ENCODE measurements around the gene CLEC20A.
"Not testable (repeated sequence)": the region's sequence is repeated elsewhere in the genome, so short reads cannot be mapped to it uniquely, and the experiment has no call there.

The CLEC20A gene

DNA sequence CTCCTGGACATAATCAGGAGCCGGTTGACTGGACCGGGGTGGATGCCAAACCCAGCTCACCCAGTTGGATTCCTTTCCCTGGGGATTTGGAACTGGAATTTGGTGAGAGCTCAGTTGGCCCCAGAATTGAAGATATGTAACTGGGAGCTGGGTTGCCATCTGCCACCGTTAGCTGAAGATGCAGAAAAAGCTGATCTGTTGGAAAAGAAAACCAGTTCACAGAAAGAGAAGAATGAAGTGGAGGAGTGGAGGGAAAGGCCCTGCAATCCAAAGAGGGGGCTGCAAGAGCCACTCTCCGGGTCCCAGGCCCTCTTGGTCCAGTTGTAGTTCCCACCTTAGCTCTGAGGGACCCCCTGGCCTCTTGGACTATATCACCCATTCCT lies 32.2 kb upstream of the CLEC20A start:
- no peak for DNase-seq

DNA sequence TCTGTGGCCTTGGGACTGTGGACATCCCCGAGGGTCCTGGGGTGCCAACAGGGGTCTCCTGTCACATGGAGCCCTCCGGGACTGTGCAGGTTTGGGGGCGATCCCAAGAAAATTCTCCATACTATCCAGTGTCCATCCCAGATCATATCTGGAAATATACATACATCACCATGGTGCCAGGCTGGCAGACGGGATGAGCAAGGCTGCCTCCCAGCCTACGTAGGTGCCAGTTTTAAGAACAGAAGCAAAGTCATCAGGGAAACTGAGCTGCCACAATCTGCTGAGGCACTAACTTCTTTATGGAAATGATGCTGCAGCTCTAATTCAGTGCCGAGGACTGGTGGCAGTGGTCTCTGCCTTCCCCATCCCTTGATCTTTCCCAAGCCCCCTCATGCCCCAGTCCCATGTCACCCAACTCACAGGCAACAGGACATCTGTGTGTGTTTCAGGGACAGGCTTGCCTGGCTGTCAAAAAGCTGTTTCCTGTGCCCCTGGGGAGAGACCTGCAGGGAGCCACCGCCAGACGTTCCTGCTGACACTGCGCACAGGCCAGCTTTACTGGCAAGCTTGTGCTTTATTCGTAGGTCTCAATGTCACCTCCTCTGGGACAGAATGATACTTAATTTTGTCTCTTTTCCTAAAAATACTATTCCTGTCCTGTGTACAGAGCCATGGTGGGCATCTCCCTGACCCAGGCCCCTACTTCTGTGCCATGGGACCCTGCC lies 31.6 kb upstream of the CLEC20A start:
- DNase-seq: no peak

GRCh38 chr1:178527117-178527516 lies 30.4 kb upstream of the CLEC20A start:
- no peak for DNase-seq

DNA sequence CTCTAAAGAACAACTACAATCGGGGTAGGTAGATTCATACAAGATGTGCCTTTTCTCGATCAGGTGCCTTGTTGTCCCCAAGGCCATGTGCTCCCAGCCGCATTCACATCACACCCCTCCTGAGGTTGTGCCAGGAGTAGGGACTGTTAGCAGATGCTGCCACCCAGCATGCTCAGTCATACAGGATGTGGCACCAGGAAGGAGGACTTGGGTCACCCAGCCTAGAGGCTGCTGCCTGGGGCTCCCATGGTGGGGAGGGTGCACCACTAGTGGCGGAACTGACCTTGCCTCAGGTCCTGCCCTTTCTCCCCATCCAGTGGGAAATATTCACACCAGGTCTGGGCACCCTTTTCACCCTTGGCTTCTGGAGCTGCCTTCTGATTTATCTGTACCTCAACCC lies 24.5 kb upstream of the CLEC20A start:
- DNase-seq: no peak

DNA sequence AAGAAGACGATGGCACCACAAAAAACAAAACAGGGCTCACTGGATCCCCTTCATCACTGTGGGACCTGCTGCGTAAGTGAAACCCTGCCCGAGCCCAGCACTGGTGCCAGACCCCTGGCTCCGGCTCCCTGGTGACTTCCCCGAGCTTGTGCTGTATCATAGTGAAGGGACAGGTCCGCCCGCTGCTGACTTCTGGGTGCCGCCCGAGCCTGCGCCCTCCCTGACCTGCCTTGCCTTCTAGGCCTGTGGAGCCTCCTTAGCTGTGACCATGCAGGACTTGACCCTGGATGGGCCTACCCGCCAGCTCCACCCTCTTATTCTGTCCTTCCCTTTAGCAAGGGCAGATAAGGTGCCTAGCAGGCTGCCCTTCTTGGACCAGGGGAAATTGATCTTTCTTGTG lies 24.0 kb upstream of the CLEC20A start:
- DNase-seq: no peak

DNA sequence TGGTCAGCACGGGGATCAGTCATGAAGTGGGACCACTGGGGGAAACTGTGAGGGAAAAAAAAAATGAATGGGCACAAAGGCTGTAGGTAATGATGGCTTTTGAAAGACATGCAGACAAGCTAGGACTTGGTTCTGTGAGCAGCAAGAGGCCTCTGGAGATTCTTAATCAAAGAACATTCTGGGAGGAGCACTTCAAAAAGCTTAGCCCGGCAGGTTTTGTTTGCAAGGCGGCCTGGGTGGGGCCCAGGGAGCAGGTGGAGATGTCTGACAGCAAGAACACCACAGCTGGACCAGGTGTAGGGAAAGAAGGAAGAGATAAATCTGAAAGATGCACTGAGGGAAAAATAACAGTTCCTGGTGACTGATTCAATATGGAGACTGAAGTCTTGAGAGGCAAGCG lies 22.1 kb upstream of the CLEC20A start:
- no peak for DNase-seq

- no peak for DNase-seq
These were observed 19.3 kb upstream of the CLEC20A start for GRCh38 chr1:178516110-178516509.

DNA sequence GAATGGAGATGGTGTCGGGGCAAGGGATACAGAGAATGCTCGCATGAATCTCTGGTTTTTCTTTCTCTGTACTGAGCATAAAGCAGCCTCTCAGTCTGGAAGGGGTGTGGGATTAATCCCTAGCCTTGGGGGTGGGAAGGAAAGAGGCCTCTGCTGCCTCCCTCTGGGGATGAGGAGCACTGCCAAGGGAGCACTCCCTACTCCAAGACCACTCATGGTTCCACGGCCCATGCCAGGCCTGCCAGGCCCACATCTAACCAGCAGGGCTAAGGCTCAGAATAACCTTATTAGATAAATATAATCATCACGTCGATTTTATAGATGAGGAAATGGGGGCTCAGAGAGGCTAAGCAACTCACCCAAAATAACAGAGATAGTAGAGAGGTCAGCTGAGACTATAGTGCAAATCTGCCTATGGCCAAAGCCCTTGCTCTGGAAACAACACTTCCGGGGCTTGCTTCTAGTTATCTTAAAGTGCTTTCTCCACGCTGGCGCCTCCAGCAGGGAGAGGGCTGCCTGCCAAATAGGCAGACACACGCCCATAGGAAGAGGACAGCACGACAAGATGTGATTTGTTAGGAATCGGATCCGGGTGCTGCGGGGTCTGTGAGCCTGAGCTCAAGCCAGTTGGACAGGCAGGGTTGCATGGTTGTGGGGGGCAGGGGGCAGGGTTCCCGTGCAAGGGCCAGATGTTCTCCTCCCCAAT lies 16.7 kb upstream of the CLEC20A start:
- DNase-seq: no peak

DNA sequence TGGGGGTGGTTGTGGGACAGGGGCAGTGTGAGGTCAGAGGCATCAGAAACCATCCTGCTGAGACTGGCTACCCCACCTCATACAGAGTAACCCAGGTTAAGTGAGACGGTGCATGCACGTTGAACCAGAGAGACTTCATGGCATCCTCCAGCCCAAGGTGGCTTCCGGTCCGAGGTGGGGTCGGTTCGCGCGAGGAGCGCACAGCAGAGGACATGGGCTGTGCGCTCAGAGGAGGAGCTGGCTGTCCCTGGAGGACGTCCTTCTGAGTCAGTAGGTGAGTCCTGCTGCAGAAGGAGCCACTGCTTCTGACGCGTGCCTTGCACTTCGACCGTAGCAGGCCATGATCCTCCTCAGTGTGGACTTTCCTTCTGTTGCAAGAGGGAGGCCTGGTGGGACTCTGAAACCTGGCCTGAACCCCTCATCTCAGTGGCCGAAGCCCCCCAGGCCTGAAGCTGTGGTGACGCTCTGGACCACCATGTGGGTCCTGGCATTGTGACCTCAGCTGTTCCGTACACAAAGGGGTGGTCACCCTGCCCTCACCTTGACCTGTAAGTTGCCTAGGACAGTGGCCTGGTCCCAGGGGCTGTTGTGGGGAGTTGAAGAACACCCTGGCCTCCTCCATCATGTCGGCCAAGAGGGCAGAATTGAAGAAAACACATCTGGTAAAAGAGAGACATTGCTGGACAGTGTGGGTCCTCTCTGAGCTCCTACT lies 16.0 kb upstream of the CLEC20A start, which contains the start of gene TEX35:
TEX35 (plus strand) TSS at position 544 of the 712 bp plus-strand sequence; CDS start at position 624, 80 bp downstream.
- no peak for DNase-seq

DNA sequence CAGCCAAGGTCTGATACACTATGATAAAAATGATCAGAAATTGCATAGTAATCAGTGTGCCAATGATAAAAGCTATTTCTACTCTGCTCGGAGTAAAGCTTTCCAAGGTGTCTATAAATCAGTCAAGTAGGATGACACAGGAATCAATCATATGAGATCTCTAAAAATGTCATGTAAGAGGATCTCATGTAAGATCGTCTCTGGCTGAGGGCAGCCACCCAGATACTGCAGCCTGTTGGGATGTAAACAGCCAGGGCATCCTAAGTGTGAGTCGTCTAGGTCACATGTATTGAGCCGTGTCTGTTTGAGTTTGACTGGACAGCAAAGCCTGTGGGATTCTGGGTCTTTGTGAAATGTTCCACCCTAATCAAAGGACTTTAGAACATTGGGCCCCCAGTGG lies 13.4 kb upstream of the CLEC20A start:
- no peak for DNase-seq

- DNase-seq: no peak
These were observed 12.7 kb upstream of the CLEC20A start for GRCh38 chr1:178509414-178510007.

- no peak for DNase-seq
These were observed 9.9 kb upstream of the CLEC20A start for GRCh38 chr1:178506669-178507068.

GRCh38 chr1:178506177-178506576 lies 9.4 kb upstream of the CLEC20A start:
- no peak for DNase-seq

- DNase-seq: no peak
These were observed 7.5 kb upstream of the CLEC20A start for GRCh38 chr1:178504286-178504685.

DNA sequence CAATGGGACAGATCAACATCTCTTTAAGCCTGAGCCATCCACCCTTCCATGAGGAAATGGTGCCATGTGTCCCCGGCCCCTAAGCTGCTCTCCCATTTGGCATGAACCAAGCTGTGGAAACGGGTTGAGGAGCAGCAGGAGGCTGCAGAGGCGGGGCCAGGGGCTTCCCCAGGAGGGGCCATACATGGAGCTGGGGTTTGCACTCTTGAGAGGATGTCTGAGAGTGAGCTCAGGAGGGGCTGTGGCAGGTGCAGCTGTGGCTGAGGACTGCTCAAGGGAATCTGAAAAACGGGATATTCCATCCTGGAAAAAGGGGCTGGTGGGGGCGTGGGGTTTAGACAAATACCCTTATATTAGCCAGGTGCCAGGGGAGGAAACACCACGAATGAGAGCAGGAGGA lies 7.1 kb upstream of the CLEC20A start:
- DNase-seq: no peak

- not testable (repeated sequence) for DNase-seq
These were observed 6.6 kb upstream of the CLEC20A start for GRCh38 chr1:178503316-178503715.

DNA sequence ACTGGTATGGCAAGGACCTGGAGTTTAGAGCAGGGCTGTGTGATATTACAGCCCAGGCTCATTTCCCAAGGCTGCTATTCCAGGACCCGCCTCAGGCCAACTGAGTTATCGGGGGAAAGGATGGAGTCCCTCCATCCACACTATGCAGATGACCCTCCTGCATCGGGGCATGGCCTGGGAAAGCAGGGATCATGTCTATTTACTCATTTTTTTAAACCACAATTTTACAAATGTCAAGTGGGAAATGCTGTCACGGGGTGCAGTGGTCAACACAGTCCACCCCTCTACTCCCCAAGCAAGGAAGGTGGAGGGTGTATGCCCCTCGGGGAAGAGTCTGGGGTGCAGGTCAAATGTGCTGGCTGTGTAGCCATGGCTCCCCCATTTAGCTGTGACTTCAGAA lies 6.1 kb upstream of the CLEC20A start:
- DNase-seq: no peak

GRCh38 chr1:178502330-178502714 lies 5.6 kb upstream of the CLEC20A start:
- DNase-seq: no peak

GRCh38 chr1:178501705-178502329 lies 5.1 kb upstream of the CLEC20A start:
- DNase-seq: peak; percentile 40

GRCh38 chr1:178500936-178501554 lies 4.3 kb upstream of the CLEC20A start:
- DNase-seq: no peak

DNA sequence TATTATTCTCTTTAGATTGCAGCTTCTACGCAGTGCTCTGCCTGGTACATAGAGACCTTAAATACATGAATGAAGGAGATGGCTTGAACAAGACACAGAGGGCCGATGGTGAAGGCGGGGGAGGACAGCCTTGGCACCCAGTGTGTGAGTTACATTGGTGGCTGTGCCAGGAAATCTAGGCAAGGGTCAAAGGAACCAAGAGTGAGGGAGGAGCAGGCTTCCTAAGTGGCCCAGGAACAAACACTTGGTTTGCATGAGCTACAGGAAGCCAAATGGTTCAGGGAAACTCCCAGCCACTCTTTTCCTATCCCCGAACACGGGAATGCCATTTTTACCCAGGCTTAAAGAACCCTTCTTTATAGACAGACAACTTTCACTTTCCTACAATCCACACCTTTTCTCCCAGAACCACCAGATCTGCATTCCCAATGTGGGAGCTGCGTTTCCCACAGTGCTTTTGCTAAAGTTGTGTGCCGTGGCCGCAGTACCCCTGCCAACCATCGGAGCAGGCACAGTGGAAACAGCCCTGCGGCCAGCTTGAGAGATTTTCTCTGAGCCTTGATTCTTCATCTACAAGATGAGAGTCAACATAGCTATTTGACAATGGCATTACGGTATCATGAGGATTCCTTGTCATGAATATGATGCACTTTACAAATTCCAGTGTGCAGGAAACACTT lies 3.5 kb upstream of the CLEC20A start:
- DNase-seq: no peak
